T47D (cell line): Measurements from ENCODE around the gene DENND1A.

Source experiments
- DNase-seq, 2 experiments: peaks; one replicate each; pipeline versions ENCODE4 v3.0.0 to v3.0.0-alpha.2; 2011 to 2012; ENCODE audit warnings: low read depth in 1 of 2, low spot score in 1 of 2
- JUND ChIP-seq: IDR thresholded peaks from 2 replicates; pipeline ENCODE4 v1.6.1; 2012; ENCODE audit warnings: low read depth
- in situ Hi-C: cut with HindIII; loops from 2 replicates; pipeline ENCODE4 v1.10.0; 2016; ENCODE audit warnings: low sequenced_read_pairs, low pct_unique_long_range_greater_than_20kb

Gene DENND1A

DNA sequence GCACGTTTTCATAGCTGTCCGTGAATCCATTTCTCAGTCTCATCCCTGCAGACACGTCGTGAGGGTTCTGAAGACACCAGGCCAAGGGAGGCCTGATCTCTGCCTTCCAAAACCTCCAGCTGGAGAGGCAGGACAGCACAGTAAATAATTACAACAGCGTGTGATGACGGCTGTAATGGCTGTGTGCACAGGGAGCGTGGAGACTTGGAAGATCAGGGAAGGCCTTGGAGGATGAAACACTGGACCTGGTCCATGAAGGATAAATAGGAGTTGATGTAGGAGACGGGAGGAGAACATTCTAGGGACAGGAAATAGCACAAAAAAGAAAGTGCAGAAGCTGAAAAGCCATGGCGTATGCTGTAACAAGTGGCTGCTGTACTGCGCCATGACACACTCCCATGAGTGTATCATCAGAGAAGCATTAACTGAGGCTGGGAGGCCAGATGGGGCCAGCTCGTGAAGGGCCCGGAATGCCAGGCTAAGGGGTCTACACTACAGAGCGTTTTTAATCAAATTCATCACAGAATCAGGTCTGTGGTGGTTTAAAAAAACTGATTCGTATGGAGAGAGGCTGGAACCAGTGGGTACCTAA is 476.8 kb downstream of the DENND1A start:
- in situ Hi-C loops = no loop called here
- no peak for DNase-seq
- TF ChIP-seq JUND = no peak

DNA sequence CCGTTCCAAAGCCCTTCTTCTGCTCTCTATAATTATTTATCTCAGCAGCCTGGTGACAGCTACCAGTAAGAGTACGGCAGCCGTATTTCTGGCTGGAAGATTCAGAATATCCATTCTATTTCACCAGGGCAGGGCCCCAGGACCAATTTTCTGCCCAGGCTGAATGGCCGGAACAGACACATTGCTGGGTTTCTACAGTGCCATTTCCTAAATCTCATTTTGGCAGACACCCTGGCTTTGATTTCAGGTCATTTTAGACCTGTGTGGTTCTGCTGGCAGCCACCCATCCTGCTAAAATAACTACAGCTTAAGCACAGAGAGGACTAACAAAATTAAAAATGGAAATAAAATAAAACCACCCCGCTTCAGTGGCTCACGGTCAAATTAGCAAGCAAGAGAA is 478.9 kb downstream of the DENND1A start:
- DNase-seq = no peak
- in situ Hi-C loops = no loop called here
- no peak for TF ChIP-seq JUND

DNA sequence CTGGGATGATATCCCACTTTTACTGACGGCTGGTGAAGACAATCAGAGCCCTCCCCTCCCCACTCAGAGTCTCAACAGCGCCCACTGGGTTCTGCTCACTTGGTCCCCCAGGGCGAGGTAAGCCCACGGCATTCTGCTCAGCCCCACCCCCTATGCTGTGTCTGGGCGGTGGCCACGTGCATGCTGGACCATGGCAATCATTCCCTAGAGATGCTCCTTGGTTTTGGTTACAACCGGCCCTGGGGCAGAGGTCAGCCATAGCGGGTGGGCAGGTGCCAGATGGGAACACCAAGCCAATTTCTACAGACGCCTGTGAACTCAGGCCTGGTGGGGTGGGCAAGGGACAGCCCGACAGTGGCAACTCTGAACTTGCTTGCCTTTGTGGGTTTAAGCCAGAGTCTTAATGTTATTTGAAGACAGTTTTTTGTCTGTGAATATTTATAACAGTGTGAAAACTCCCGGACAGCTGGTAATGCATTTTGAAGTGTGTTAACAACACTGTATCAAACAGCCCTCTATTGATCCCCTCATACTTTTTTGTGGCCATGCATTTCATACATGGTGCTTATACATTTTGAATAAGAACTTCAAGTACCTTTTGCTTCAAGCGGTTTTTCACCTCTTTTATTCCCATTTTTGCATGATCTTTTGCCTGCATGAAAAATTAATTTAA is 479.7 kb downstream of the DENND1A start:
- in situ Hi-C loops = no loop called here
- no peak for DNase-seq
- TF ChIP-seq JUND = no peak

DNA sequence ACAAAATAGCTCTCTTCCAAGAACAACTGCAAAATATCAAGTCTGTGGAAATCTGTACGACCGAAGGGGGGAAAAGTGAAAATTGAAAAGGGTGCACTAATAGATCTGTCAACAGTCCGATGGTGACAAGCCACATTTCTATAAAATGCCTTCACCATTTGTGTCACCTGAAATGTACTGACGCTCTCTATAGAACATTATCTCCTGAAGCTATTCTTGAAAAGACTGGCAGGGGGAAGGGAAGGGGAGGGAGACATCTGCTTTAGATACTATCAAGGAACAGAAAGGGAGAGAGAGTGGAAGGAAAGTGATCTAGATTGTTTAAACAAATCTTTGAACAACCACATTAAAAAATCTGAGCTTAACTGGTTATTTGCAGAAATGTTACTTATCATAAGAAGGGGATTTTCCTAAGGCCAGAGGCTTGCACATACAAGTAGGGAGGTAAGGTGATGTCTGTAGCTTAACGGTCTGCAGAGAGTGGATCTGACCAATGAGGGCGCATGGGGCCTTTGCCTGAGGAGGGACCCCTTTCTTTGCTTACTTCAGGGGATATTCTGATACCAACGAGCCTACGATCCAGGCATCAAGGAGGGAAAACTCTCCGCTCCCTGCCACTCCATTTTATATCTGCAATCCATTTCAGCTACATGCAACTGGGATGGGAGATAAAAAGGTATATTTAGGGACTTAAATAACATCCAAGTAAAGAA is 481.8 kb downstream of the DENND1A start:
- no peak for TF ChIP-seq JUND
- in situ Hi-C loops = no loop called here
- DNase-seq = no peak

DNA sequence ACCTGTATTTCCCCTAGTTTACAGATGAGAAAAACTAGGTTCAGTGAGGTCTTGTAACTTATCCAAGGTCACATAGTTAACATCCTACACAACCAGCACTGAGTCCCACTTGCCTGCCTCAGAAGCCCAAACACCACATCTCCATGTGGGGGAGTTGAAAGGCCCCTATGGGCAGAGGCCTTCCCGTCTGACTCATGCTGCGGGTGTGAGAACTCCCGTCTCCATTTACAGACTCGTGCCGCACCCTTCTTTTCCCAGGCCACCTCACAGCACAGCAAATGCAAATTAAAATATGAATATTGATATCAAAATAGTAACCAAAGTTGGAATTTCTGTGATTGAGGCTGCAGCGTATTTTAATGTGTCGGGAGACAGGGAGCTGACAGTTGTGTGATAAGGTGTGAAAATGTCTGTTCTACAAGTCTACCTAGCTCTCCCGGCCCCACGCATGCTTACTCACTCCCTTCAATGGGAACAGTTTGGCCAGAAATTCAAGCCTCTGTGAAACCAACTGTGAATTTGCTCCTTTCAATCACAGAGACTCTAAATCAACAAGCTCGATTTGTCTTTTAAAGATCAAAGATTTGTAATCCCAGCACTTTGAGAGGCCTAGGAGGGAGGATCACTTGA is 483.8 kb downstream of the DENND1A start:
- TF ChIP-seq JUND = no peak
- in situ Hi-C loops = no loop called here
- no peak for DNase-seq

DNA sequence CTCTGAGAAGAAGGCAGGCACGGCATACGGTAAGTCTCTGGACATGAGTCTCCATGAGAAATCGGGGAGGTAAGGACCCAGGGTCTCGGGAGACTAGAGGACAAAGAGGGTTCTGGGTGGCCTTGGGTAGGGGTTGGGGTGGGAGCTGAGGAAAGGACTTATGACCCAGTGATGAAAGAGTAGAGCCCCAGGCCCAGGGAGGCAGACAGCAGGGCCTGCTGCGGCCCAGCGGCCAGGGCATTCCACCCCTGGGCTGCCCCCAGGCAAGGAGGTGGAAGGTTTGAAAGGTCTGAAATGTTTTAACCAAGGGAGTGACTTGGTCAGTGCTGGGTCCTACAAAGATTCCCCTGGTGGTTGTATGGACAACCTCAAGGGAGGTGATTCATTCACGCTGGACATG is 484.8 kb downstream of the DENND1A start:
- no peak for TF ChIP-seq JUND
- no peak for DNase-seq
- in situ Hi-C loops = no loop called here

DNA sequence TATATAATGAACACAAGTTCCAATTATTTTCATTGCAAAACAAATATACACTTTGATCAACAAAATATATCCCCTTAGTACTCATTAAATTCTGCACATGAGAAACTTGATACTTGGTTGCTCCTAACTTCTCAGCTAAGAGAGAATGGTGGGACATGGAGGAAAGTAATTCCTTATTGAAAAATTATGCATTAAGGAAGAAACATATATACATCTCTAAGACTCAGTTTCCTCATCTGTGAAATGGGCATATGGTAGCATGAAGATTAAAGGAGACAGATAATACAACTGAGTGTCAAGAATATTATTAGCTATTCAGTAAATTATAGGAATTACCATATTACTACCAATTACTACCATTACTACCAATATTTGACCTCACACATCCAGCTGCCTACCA is 488.2 kb downstream of the DENND1A start:
- in situ Hi-C loops = no loop called here
- no peak for DNase-seq
- TF ChIP-seq JUND = no peak

DNA sequence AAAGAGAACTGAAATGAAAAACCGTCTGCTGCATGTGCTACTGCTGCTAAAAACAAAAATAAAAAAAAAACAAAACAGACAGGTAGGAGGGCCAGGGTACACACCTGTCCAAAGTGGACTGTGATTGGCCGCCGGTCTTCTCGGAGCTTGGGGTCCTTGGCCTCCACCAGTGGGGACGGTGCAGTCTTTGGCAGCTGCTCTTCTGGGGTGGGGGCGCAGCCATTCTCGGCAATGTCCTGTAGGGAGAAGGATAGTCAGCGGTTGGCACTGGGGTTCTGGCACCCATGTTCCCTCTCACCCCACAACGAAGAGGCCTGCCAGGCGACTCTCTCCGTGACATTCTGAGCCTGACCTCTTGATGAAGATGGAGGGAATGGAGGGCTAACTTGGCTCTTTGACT is 489.7 kb downstream of the DENND1A start:
- no peak for TF ChIP-seq JUND
- in situ Hi-C loops = no loop called here
- DNase-seq = no peak

DNA sequence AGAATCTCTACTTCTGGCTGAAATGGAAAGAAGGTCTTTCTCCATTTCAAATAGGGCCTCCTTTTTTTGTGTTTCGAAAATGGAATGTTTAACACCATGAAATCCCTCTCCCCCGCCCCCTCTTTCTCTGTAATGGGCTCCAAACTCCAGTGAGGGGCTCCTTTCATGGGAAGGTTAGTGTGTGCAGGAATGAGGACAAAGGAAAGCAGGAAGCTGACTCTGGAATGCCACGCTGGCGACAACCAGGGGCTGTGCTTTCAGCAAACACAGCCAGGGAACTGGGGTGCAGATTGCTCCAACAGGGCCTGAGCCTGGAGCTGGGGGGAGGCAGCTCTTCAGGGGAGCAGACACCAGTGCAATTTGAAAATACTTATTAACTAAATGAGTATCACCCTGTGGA is 491.1 kb downstream of the DENND1A start:
- no peak for DNase-seq
- no peak for TF ChIP-seq JUND
- in situ Hi-C loops = no loop called here

DNA sequence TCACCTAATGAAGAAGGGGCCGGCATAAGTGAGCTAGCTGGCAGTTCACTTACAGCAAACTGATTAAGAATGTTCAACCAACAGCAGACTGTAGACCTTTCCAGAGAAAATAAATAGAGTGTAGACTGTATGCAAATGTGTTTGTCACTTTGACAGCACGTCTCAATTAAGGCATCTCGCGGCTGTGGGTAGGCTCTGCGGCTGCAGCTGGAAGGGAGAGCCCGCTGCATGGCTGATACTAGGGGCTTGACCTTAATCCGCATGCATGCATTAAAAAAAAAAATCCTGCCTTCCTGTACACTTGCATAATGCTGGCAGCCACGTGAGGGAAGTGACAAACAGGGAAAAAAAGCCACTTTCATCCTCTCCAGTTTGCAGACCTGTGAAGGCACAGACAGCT is 491.6 kb downstream of the DENND1A start:
- TF ChIP-seq JUND = no peak
- no peak for DNase-seq
- in situ Hi-C loops = no loop called here

DNA sequence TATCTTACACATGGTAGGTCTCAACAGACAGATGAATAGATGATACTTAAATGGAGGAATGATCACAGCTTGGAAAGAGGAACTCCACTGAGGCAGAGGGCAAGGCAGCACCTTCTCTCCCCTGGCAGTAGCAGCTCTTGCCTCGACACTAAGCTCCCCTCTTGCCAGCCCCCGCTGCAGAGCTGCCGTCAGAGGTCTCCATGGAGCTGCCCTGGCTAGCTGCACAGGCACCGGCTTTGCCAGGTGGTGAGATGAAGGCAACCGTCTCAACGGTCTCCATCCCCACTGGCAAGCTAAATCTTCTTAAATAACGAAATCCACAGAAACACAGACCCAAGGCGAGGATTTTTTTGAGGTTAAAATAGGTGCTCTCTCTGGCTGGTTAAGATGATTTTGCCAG is 492.7 kb downstream of the DENND1A start:
- no peak for TF ChIP-seq JUND
- no peak for DNase-seq
- in situ Hi-C loops = no loop called here

DNA sequence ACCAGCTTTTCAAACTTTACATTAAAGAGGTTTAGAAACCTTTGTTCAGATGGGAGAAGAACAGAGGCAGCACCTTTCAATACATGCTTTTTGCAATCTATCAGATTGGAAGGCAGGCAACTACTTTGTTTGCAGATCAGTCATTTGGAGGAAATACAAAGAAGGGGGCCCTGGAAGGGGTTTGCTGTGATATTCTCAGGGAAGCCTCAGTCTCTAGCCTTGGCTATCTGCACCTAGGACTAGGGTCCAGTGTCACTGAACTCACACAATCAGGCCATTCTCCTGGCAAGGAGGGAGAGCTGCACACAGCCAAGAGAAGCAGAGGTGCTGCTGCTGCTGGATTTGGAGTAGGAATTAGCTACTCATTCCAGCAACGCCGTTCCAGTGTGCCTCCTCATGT is 494.5 kb downstream of the DENND1A start:
- in situ Hi-C loops = no loop called here
- DNase-seq = no peak
- TF ChIP-seq JUND = no peak
